ENCODE measurements around the gene LCP2.

Gene LCP2

GRCh38 chr5:170206216-170206615, 91.4 kb downstream of the LCP2 start:
- DNase-seq, result no peak

- no peak for DNase-seq
Observed at GRCh38 chr5:170204202-170204601, 93.4 kb downstream of the LCP2 start.

DNA sequence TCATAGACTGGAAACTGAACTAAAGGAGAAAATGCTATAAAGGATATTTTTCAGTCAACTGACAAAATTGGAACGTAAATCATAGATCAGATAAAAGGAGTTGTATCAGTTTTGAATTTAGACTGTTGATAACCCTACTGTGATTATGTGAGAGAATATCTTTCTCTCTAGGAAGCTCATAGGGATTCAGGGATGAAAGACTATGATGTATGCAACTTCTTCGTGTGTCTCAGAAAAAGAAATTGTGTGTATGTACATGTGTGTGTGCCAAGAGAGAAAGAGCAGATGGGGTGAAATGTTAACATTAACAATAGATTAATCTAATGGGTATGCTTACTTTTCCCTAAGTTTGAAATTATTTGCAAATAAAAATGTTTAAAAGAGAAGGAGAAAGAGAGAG, 95.5 kb downstream of the LCP2 start:
- DNase-seq, result no peak

DNA sequence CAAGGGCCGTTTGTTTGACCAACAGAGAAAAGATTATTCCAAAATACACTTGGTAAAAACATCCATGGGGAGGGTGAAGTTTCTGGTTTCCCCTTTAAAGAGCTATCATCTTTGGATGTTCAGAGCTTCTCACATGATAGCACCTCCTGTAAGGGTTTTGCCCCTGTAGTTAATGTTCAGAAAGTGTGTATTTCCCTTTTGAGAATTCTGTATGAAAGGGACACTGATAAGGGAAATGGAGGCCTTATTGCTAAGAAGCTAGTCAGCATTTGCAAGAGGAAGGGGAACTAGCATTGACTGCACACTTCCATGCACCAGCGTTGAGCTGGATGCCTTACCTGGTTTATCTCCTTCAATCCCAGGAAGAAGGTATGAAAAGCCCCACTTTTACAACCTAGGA, 96.3 kb downstream of the LCP2 start:
- DNase-seq, result no peak

- DNase-seq, result no peak
Observed at GRCh38 chr5:170200876-170201275, 96.7 kb downstream of the LCP2 start.
